GM18867 (cell line): ENCODE data around the gene ITGB2.

Experiments
- ATAC-seq: cut with Tn5 transposase; IDR thresholded peaks from one replicate; pipeline ENCODE4 v1.9.1; 2021; ENCODE audit warnings: mild to moderate bottlenecking, moderate library complexity; ENCODE audit not compliant: unreplicated experiment

The ITGB2 gene

GRCh38 chr21:44898851-44899767 is 21.6 kb downstream of the ITGB2 start:
- ATAC-seq: no peak

- ATAC-seq: no peak
Observed at GRCh38 chr21:44898011-44898488, 22.6 kb downstream of the ITGB2 start.

- ATAC-seq: no peak
Observed at GRCh38 chr21:44897326-44898010, 23.2 kb downstream of the ITGB2 start.

GRCh38 chr21:44896561-44897286 is 24.0 kb downstream of the ITGB2 start:
- ATAC-seq: no peak

GRCh38 chr21:44895859-44896258 is 24.8 kb downstream of the ITGB2 start:
- no peak for ATAC-seq

GRCh38 chr21:44894687-44895302 is 25.9 kb downstream of the ITGB2 start:
- ATAC-seq: no peak

- ATAC-seq: no peak
Observed at GRCh38 chr21:44893948-44894656, 26.6 kb downstream of the ITGB2 start.

- ATAC-seq: no peak
Observed at GRCh38 chr21:44893278-44893556, 27.5 kb downstream of the ITGB2 start.

- no peak for ATAC-seq
Observed at GRCh38 chr21:44892536-44893277, 28.0 kb downstream of the ITGB2 start.

GRCh38 chr21:44892095-44892494 is 28.6 kb downstream of the ITGB2 start:
- no peak for ATAC-seq

GRCh38 chr21:44891631-44892031 is 29.1 kb downstream of the ITGB2 start:
- no peak for ATAC-seq

GRCh38 chr21:44890961-44891541 is 29.6 kb downstream of the ITGB2 start:
- no peak for ATAC-seq

- ATAC-seq: no peak
Observed at GRCh38 chr21:44890338-44890931, 30.3 kb downstream of the ITGB2 start.

GRCh38 chr21:44889625-44890337 is 30.9 kb downstream of the ITGB2 start:
- no peak for ATAC-seq

GRCh38 chr21:44888581-44889550 is 31.8 kb downstream of the ITGB2 start:
- ATAC-seq: no peak

- no peak for ATAC-seq
Observed at GRCh38 chr21:44887807-44888580, 32.7 kb downstream of the ITGB2 start.
